GM10266 (cell line): ENCODE data around the gene SLC6A4.
"Not testable (repeated sequence)": the region's sequence is repeated elsewhere in the genome, so short reads cannot be mapped to it uniquely, and the experiment has no call there.

ENCODE experiments used
- DNase-seq: peaks from one replicate; pipeline ENCODE4 v3.0.0; 2012; ENCODE audit errors: extremely low spot score
- TF ChIP-seq, protein P1 (sequence below): IDR thresholded peaks from 2 replicates; pipeline ENCODE4 v1.5.1; 2012; ENCODE audit warnings: mild to moderate bottlenecking, low read depth; ENCODE audit not compliant: control insufficient read depth, insufficient read depth; ENCODE audit errors: missing control alignments

SLC6A4 gene

DNA sequence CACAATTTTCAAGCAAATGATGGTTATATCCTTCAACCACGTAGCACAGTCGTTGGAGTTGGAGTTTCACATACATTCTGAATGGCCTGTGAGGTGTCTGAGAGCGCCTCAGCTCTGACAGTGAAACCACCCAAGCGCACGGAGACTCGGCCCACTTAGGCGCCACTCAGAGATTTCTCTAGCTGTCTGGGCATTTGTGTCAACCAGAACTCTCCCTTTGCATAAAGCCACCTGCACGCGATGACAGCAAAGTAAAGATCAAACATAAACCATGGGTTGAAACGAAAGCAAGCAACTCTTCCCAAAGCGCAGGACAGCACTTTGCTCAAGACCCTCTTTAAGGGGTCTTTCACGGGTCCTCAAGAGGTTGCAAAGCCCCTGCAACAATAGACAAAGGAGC is 533 bp downstream of the SLC6A4 start:
- TF ChIP-seq, protein P1, sequence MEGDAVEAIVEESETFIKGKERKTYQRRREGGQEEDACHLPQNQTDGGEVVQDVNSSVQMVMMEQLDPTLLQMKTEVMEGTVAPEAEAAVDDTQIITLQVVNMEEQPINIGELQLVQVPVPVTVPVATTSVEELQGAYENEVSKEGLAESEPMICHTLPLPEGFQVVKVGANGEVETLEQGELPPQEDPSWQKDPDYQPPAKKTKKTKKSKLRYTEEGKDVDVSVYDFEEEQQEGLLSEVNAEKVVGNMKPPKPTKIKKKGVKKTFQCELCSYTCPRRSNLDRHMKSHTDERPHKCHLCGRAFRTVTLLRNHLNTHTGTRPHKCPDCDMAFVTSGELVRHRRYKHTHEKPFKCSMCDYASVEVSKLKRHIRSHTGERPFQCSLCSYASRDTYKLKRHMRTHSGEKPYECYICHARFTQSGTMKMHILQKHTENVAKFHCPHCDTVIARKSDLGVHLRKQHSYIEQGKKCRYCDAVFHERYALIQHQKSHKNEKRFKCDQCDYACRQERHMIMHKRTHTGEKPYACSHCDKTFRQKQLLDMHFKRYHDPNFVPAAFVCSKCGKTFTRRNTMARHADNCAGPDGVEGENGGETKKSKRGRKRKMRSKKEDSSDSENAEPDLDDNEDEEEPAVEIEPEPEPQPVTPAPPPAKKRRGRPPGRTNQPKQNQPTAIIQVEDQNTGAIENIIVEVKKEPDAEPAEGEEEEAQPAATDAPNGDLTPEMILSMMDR: no peak
- DNase-seq: peak; percentile 68

DNA sequence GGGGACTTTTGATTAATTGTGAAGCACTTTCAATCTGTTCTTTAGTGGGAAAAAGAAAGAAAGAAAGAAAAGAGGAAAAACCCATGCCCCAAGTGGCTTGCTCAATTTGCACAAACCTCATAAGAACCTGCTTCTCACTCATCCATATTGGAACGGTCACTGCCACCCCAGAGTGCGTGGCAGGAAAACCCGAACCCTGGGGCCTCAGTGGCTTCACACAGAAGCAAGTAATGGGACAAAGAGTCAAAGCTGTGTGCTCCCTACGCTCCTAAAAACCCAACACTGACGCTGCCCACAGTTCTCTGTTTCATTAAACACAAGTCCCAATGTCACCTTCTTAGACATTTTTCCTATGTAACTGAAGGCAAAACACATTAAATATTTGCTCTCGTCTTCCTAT is 1.2 kb downstream of the SLC6A4 start:
- TF ChIP-seq, protein P1: no peak
- DNase-seq: no peak

DNA sequence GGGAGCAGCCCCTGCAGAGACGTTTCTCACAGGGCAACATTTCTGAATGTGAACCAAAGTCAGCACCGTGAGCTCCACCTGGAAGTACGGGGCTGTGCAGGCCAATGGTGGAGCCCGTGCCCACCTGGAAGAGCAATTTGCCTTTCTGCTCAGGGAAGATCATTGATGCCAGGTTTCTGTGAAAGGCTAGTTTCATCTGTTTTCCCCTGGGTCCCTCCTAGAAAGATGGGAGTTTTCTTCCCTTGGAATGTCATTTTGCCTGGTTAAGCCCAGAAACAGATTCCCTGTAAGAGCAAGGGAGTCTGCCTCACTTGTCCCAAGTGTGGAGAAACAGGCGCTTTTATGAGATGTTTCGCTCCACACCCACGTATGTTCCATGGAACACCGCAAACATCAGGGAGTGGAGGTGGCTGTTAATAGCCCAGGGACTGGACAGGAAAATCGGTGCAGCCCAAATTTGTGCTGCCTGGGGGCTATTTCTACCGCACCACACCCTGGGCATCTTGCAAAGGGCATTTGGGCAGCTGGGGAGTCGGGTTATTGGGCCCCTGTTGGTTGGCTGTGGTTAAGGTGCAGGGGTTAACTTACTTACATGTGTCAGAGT is 2.6 kb downstream of the SLC6A4 start:
- TF ChIP-seq, protein P1: no peak
- no peak for DNase-seq

DNA sequence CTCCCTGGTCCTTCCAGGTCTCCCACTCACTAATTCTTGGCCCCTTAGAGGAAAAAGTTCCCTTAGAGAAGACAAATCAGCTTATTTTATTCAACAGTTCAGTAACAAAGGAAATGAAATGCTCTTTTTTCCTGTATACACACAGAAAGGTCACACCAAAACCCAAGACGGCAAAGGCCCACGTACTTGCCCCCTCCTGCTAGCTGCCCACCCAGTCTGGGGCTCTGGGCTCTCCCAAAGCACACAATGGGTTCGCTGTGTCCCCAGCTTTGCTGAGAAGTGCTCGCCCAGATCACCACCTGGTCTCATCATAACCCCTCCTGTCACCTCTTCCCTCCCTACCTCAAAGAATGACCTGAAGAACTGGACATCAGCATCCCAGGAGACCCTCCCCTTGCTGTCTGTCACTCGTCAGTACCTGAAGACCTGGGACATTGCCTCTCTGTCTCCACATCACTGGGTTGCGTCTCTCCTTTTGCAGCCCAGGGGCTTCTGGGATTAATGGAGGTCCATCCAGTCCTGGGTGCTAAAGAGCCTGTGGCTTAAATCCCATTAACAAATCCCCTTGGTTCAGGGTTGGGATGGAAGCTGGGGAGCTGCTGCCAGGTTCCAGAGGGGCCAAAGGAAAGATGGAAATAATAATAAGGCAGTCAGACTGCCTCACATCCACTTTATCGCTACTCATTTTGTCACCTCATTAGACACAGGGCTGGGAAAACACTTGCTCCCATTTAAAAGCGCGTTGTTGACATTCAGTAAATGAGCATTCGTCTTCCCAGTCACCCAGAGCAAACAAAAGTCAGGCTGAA is 3.3 kb downstream of the SLC6A4 start:
- TF ChIP-seq, protein P1: no peak
- no peak for DNase-seq

DNA sequence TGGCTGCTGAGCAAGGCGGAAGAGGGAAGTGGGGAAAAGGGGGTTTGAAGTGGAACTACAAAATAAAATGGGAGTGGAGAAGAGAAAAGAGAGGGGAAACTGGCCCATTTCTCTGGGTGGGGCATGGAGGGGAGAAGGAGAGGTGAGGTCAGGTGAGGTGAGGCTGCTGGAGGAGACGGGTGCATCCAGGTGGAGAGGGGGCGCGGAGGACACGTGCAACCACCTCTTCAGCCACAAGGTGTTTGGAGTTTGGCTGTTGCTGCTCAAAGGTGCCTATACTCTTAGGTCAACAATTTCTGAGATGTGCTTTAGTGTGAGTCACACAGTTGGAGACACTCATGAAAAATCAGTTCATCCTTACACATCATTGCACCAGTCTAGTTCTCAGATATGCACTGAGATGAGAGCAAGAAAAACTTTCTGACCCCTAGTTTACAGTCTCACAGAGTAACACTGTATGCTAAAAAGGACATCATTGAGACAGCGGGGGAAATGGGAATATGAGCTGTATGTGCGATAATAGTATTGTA is 4.8 kb downstream of the SLC6A4 start:
- TF ChIP-seq, protein P1: no peak
- DNase-seq: no peak

DNA sequence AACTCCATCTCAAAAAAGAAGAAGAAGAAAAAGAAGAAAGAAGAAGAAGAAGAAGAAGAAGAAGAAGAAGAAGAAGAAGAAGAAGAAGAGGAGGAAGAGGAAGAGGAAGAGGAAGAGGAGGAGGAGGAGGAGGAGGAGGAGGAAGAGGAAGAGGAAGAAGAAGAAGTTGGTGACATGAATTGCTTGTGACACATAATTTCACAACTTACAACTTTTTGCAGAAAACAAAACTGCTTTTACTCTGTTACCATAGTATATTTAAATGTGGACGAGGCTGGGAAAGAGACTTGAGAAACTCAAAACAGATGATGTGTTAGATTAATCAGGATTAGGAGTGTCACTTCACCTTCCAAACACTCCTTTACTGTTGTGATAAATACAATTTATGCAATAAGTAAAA is 5.5 kb downstream of the SLC6A4 start:
- DNase-seq: not testable (repeated sequence)

DNA sequence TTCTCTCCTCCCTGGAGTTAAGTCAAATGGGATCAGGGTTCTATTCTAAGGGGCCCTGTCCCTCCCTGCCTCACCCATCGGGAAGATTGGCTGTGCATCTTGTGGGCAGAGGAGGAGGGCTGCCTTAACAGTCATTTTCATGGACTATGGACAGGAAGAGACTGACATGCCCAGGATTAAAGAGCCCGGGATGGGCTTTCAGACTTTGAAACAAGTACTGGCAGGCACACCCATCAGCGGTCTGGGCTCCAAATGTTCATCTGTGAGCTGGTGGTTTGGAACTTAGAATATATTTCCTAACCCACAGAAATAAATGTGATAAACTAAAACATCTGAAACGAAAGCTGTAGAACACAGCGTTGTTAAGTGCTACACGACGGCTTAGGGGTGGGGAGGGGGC is 6.5 kb downstream of the SLC6A4 start:
- TF ChIP-seq, protein P1: no peak
- DNase-seq: no peak
